Heart left ventricle (tissue), 13 donors: ENCODE data around the gene C2orf80.

Experiments
- POLR2A ChIP-seq, 2 donors: fragments of 450-650 bp; IDR thresholded peaks; one replicate each; pipeline ENCODE4 v1.6.1; 2017; ENCODE audit warnings: antibody characterized with exemption in 2 of 2, mild to moderate bottlenecking in 2 of 2, moderate library complexity in 2 of 2
- TF ChIP-seq, protein P1 (sequence below), 12 donors: fragments of 200-600 bp; sonication (generic) in 4 of 12; IDR thresholded peaks; one replicate each; pipeline versions ENCODE4 v1.5.0 to v1.8.0; 2018 to 2022; ENCODE audit warnings: antibody characterized with exemption in 12 of 12, mild to moderate bottlenecking in 5 of 12
- donor health status: ischemic (EF 13 %, LVEDD 7.1; RV severe dilation, severe dysfunction).
- donor health status: DM: no; HTN: yes; CAD: no.
- donor health status: DM: no; HTN: no; CAD: no.
- donor health status: ischemic (EF 25% LVEDD 6.9; RV normal size, moderate dysfunction).
- donor health status: ischemic (EF 25% LVEDD 5.7; RV mildly dilated, moderate dysfunction).
- donor health status: ischemic (EF 35%, LVEDD 5.7; RV mildly dilated, moderate dysfunction).
- donor health status: nonischemic (EF 11% LVEDD 7.7; RV severe dilation, severe dysfunction).
- donor health status: DM: yes; HTN: yes; CAD: no.
- donor health status: PGD.
- donor health status: ischemic (EF 29% LVEDD 5.4; RV normal size, mild dysfunction).
- donor health status: nonischemic (EF 23%, LVEDD 6.1; RV moderate dilation, normal function).

DNA sequence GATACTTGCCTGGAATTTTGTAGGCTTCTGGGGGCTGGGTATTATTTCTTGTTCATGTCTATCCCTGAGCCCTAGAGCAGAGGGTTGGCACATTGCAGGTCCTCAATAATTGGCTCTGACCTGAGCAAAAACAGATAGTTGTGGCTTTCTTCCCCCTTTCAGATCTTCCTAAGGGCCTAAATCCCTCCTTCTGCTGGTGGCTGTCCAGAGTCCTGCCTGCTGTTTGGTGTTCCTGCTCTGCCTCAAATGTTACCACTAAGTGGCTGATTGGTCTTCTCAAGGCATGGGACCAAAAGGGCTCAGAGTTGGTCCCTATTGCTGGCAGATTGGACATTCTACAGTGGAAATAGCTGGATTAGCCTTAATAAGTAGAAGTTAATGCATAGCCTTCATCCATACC, 42.8 kb downstream of the C2orf80 start:
- no peak for TF ChIP-seq POLR2A (IDR thresholded peaks at IDR 0.05)
- TF ChIP-seq, protein P1, sequence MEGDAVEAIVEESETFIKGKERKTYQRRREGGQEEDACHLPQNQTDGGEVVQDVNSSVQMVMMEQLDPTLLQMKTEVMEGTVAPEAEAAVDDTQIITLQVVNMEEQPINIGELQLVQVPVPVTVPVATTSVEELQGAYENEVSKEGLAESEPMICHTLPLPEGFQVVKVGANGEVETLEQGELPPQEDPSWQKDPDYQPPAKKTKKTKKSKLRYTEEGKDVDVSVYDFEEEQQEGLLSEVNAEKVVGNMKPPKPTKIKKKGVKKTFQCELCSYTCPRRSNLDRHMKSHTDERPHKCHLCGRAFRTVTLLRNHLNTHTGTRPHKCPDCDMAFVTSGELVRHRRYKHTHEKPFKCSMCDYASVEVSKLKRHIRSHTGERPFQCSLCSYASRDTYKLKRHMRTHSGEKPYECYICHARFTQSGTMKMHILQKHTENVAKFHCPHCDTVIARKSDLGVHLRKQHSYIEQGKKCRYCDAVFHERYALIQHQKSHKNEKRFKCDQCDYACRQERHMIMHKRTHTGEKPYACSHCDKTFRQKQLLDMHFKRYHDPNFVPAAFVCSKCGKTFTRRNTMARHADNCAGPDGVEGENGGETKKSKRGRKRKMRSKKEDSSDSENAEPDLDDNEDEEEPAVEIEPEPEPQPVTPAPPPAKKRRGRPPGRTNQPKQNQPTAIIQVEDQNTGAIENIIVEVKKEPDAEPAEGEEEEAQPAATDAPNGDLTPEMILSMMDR (IDR thresholded peaks at IDR 0.05), result no peak
